Esophagus muscularis mucosa (tissue), 4 donors: ENCODE data around the gene MCTP2.

Experiments used
- CTCF ChIP-seq, 3 experiments: fragments of 200-600 bp in 2 of 3; fragments of 450-650 bp in 1 of 3; sonication (generic) in 2 of 3; IDR thresholded peaks; one replicate each; pipeline ENCODE4 v1.5.1; 2017 to 2019; ENCODE audit warnings: antibody characterized with exemption in 3 of 3, mild to moderate bottlenecking in 2 of 3, moderate library complexity in 1 of 3
- EP300 ChIP-seq: sonication (generic); formaldehyde crosslinking; IDR thresholded peaks from one replicate; pipeline ENCODE4 v1.6.1; 2017; ENCODE audit warnings: antibody characterized with exemption
- POLR2A ChIP-seq: fragments of 450-650 bp; IDR thresholded peaks from one replicate; pipeline ENCODE4 v1.6.1; 2017; ENCODE audit warnings: antibody characterized with exemption, moderate library complexity, mild to moderate bottlenecking, low read depth
- POLR2AphosphoS5 ChIP-seq, 2 donors: sonication (generic); formaldehyde crosslinking; IDR thresholded peaks; one replicate each; pipeline ENCODE4 v1.6.1; 2017; ENCODE audit warnings: antibody characterized with exemption in 2 of 2

- TF ChIP-seq CTCF (IDR thresholded peaks at IDR 0.05) = no peak
- no peak for TF ChIP-seq POLR2AphosphoS5 (IDR thresholded peaks at IDR 0.05)
- no peak for TF ChIP-seq EP300
- TF ChIP-seq POLR2A = no peak
Measured at GRCh38 chr15:94322141-94322540, 90.8 kb downstream of the MCTP2 start.
